ENCODE results near the gene PUS1.

- no peak for TF ChIP-seq POLR2A (IDR thresholded peaks at IDR 0.05)
- TF ChIP-seq CTCF (IDR thresholded peaks at IDR 0.05), result no peak
These were observed 33.0 kb downstream of the PUS1 start for GRCh38 chr12:131962069-131962468.

All from right lobe of liver (tissue), 4 donors.